ENCODE results near the gene SLC6A20. TPM values are rescaled to one million over a fixed set of nuclear protein-coding genes. Genes with fewer than 3 reads are reported as not detected.
A peak's percentile ranks its signal among the peaks of the same experiment; 100 is the strongest.

The SLC6A20 gene
- total RNA-seq, 1 experiment from 2014 or later, result 0.09 TPM

DNA sequence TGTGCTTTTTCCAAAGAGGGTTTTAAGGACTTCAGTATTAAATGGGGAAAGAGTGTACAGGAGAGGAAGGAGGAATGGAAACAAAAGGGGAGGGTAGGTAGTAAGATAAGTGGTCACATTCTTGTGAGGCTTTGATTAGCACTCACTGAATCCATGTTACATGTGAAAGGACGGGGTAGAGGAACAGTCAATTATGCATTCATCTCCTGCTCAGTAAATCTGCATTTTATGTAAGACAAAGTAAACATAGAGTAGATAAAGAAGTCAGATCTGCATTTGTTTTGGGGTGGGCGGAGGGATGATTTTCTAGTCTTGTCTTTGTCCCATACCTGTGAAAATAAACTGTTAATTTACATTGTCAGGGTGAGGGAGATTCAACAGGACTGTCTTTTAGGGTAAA lies 56.3 kb downstream of the SLC6A20 start:
- no peak overlapping the region for H3K56ac ChIP-seq (ENCODE audit: insufficient read length, low read depth, low read length)
- no peak overlapping the region for H4K5ac ChIP-seq (ENCODE audit: insufficient read length, low read depth, low read length)
- H4K20me1 ChIP-seq (ENCODE audit: control insufficient read depth, insufficient read depth, insufficient read length), result no peaks in the 10 kb centered on the region
- no peak overlapping the region for H3K23ac ChIP-seq (ENCODE audit: insufficient read length, low read depth, low read length)
- H3K9ac ChIP-seq (ENCODE audit: extremely low read depth, insufficient read length, low read length), result no peak overlapping the region
- H3K36me3 Mint-ChIP-seq (ENCODE audit: insufficient read depth in 1 of 3, low read depth in 3 of 3), result peaks cover 37 to 72% (median 70%) of the 10 kb centered on the region in 3 experiments
- H4K8ac ChIP-seq (replicated peaks; ENCODE audit: insufficient read length, low read depth, low read length), result no peak overlapping the region
- H3K27me3 ChIP-seq (ENCODE audit: insufficient read depth, low read length), result no peaks in the 10 kb centered on the region
- peak overlapping the region; percentile 7 to 28; a peak in 4 of 5 replicates for H3K4me3 Mint-ChIP-seq
- H3K4me1 Mint-ChIP-seq, result peaks cover 58 to 62% of the 10 kb centered on the region in 2 experiments
- H3K4ac ChIP-seq (ENCODE audit: low read depth, low read length), result no peak overlapping the region
- H3K18ac ChIP-seq (ENCODE audit: insufficient read length, low read depth, low read length), result no peak overlapping the region
- H3K4me1 ChIP-seq (ENCODE audit: insufficient read depth, low read length), result peaks cover 7% of the 10 kb centered on the region; the same call in 1 of the 2 replicates
- WGBS (ENCODE audit: extremely low coverage, insufficient read length, low lambda C conversion rate), result no CpG with 5 or more reads among the region's 2 CpGs
- no peak overlapping the region for H2AK5ac ChIP-seq (ENCODE audit: insufficient read length, low read length)
- TF ChIP-seq, protein P1, sequence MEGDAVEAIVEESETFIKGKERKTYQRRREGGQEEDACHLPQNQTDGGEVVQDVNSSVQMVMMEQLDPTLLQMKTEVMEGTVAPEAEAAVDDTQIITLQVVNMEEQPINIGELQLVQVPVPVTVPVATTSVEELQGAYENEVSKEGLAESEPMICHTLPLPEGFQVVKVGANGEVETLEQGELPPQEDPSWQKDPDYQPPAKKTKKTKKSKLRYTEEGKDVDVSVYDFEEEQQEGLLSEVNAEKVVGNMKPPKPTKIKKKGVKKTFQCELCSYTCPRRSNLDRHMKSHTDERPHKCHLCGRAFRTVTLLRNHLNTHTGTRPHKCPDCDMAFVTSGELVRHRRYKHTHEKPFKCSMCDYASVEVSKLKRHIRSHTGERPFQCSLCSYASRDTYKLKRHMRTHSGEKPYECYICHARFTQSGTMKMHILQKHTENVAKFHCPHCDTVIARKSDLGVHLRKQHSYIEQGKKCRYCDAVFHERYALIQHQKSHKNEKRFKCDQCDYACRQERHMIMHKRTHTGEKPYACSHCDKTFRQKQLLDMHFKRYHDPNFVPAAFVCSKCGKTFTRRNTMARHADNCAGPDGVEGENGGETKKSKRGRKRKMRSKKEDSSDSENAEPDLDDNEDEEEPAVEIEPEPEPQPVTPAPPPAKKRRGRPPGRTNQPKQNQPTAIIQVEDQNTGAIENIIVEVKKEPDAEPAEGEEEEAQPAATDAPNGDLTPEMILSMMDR (conservative IDR thresholded peaks at IDR 0.05), result no peak
- H3K9me3 ChIP-seq (ENCODE audit: control insufficient read depth, low read depth, low read length), result no peaks in the 10 kb centered on the region
- H3K9me3 Mint-ChIP-seq, result no peaks in the 10 kb centered on the region
- no peak for DNase-seq
- peak overlapping the region; percentile 42 to 93 (median 55) for H3K27ac Mint-ChIP-seq
- H3K4me2 ChIP-seq (ENCODE audit: insufficient read depth, insufficient read length, low read length), result peak overlapping the region; percentile 48
- H3K23me2 ChIP-seq (ENCODE audit: insufficient read length, low read depth, low read length, poor library complexity, severe bottlenecking), result no peaks in the 10 kb centered on the region
- H3K27ac ChIP-seq (ENCODE audit: insufficient read length, low read depth, low read length), result peak overlapping the region; percentile 28
- H2BK5ac ChIP-seq (ENCODE audit: insufficient read length, low read length), result no peak overlapping the region
- H3K79me2 ChIP-seq (ENCODE audit: insufficient read depth, low read length), result no peaks in the 10 kb centered on the region
- no peak overlapping the region for H3T11ph ChIP-seq (ENCODE audit: low read length)
- H2BK15ac ChIP-seq (ENCODE audit: low read depth, low read length), result no peak overlapping the region
- H3K79me1 ChIP-seq (ENCODE audit: insufficient read depth, low read depth, low read length, poor library complexity, severe bottlenecking), result no peaks in the 10 kb centered on the region
- no peaks in the 10 kb centered on the region for H3K27me3 Mint-ChIP-seq (ENCODE audit: low read depth)
- no peak overlapping the region for H2BK12ac ChIP-seq (ENCODE audit: insufficient read length, low read depth, low read length)
- H2BK120ac ChIP-seq (ENCODE audit: low read depth, low read length, poor library complexity, severe bottlenecking), result no peak overlapping the region
- H3K14ac ChIP-seq (ENCODE audit: insufficient read depth, low read length), result no peak overlapping the region
- no peak overlapping the region for H4K91ac ChIP-seq (ENCODE audit: insufficient read length, low read depth, low read length)
- no peak overlapping the region for H2AFZ ChIP-seq (ENCODE audit: low read length)
- H2BK20ac ChIP-seq (ENCODE audit: low read depth, low read length, poor library complexity, severe bottlenecking), result no peak overlapping the region
